ENCODE data around the gene ZC3H12A.
A peak's percentile ranks its signal among the peaks of the same experiment; 100 is the strongest.

ZC3H12A gene

DNA sequence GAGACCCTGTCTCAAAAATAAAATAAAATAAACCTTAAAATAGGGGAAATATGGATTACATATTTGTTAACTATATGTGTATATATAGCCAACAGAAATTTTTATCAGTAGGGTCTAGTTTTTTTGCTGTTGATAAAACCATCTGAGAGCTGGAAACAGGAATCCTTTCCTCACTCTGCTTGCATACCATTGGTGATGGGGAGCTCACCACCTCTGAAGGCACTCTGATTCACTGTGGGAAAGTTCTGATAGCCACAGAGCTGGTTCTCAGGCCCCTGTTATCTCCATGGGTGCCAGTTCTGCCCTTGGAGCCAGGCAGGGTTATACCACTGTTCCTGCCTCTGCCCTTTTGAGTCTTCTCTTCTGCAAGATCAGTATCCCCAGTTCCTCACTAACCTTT, 17.8 kb upstream of the ZC3H12A start:
- DNase-seq = no peak

GRCh38 chr1:37458551-37458950, 15.8 kb upstream of the ZC3H12A start:
- no peak for DNase-seq

DNA sequence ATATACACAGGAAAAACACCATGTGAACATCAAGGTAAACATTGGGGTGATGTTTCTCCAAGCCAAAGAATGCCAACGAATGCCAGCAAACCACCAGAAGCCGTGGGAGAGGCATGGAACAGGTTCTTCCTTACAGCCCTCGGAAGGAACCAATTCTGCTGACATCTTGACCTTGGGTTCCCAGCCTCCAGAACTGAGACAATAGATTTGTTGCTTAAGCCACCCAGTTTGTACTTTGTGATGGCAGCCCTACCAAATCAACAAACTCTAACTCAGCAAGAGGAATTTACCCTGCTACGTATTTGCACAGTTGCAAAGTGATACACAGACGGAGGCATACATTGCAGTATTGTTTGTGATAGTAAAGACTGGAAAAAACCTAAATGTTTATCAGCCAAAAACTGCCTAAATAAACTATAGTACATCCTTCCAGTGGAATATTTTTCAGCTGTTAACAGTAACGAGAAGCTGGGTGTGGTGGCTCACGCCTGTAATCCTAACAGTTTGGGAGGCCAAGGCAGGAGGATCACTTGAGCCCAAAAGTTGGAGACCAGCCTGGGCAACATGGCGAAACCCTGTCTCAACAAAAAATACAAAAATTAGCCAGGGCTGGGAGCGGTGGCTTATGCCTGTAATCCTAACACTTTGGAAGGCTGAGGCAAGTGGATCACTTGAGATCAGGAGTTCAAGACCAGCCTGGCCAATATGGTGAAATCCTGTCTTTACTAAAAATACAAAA, 12.5 kb upstream of the ZC3H12A start:
- no peak for DNase-seq

DNA sequence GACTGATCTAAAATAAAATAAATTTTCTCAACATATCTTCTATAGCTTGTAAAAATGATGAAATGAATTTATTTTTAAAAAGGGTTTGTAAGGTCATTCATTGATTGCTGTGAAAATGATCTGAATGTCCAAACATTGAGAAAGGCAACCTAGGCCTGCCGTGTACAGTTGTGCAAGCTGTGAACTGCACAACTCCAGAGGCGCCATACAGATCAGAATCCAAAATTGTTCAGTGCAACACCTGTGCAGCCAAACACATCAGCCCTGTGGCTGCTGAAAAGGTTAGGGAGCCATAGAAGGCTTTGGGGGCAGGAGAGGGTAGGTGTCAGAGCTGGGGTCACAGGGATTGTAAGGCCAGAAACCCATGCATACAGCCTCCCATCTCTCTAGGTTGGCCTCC, 9.9 kb upstream of the ZC3H12A start:
- DNase-seq = no peak

GRCh38 chr1:37465593-37466517, 8.5 kb upstream of the ZC3H12A start:
- no peak for DNase-seq

DNA sequence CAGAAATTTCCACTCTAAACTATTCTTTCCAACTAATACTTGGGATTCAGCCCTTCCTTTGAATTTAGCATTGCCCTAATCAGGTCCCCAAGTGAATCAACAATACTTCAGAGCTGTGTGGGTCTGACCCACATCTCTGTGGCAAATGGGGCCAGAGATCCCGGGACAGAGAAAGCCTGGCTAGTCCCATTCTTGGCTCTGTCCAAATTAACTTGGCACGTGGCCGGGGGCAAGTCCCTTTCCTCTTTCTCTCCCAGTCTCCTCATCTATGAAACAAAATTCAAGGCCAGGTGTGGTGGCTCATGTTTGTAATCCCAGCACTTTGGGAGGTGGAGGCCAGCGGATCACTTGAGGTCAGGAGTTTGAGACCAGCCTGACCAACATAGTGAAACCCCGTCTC, 6.3 kb upstream of the ZC3H12A start:
- no peak for DNase-seq

- no peak for DNase-seq
These were observed 5.0 kb upstream of the ZC3H12A start for GRCh38 chr1:37469386-37469785.

DNA sequence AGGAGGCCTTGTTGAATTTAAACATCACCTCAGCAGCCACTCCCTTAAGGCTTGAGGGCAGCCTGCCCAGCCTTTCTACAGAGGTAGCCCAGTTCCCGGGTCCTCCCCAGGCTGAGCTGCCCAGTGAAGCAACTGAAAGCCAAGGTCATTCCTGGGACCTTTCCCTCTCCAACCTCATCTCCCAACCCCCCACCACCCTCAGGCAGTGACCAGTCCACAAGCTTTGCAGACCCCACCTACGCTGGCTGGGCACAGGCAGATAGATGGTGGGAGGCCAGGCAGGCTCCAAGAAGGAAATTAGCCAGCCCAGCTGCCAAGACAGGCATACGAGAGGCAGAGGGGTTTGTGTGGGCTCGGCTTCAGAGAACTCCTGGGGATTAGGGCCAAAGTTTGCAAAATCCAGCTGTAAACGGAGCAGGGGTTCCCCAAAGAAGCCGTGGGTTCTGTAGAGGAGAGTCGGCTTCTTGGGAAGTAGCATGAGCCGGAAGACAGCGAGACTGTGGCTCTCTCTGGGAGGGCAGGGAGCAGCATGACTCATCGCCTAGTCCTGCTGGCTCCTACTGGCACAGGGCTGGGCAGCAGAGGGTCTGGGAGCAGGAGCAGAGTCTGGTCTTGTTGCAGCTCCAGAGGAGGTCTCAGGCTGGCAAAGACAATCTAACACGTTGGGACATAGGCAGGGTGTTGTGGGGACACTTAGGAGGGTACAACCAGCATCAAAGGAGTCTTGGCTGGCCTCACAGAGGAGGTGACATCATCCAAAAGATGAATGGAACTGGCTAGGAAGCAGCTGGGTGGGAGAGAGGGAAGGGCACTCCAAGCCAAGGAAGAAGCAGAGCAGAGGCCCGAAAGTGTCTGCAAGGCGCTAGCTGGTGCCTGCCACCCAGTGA, 2.8 kb upstream of the ZC3H12A start:
- DNase-seq = peak; percentile 31

GRCh38 chr1:37472281-37472680, 2.1 kb upstream of the ZC3H12A start:
- no peak for DNase-seq

- DNase-seq = no peak
These were observed 1.4 kb upstream of the ZC3H12A start for GRCh38 chr1:37472994-37473393.

DNA sequence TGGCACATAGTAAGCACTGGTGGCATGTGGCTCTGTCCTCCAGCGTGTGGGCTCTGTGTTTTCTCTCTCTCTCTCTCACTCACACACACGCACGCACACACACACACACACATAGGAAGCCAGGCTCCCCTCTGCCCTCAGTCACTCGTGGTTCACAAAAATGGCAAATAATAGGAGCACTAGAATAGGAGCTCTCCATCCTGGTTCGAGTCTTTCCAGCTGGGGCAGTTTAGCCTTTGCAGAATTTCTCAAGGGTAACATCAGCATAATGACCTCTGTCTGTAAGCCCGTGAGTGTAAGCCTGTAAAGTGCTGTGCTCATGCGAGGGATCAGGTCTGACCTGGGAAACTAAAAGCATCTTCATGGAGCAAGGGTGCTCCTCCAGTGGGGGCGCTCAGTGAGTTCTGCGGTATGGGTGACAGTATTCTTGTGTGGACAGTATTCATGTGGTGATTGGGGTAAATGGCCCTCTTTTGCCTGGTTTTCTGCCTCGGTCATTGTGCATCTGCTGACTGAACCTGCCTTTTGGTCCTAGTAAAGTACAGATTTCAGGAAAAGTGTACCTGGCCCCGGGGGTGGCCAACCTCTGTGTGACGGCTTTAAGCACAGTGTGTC, 842 bp upstream of the ZC3H12A start:
- DNase-seq = no peak

DNA sequence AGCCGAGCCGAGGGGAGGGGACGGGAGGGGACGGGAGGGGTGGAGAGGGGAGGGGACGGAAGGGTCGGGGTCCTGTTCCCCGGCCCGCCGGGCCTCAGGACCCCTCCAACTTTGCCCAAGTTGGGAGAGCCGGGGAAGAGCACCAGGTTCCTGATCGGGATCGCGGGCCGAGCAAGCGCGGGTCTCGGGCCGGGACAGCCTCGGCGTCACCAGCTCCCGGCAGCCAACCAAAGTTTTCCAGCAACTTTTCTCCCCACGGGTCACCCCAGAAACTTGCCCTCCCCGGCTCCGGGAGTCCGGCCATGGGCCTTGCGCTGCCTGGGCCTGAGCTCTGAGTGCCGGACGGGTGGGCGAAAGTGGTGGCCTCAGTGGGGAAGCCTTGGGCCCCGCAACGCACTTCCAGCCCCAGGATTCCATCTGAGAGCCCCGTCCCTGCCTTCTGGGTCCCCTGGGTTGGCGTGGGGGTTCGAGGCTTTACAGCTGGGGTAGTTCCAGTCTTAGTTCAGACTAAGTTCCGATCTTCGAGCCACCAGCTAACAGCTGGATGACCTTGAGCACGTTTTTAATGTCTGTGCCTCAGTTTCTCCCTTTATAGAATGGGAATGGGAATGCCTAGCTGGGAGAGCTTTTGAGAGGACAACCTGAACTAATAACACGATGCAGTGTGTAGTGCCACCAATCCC, 458 bp downstream of the ZC3H12A start:
- no peak for DNase-seq

DNA sequence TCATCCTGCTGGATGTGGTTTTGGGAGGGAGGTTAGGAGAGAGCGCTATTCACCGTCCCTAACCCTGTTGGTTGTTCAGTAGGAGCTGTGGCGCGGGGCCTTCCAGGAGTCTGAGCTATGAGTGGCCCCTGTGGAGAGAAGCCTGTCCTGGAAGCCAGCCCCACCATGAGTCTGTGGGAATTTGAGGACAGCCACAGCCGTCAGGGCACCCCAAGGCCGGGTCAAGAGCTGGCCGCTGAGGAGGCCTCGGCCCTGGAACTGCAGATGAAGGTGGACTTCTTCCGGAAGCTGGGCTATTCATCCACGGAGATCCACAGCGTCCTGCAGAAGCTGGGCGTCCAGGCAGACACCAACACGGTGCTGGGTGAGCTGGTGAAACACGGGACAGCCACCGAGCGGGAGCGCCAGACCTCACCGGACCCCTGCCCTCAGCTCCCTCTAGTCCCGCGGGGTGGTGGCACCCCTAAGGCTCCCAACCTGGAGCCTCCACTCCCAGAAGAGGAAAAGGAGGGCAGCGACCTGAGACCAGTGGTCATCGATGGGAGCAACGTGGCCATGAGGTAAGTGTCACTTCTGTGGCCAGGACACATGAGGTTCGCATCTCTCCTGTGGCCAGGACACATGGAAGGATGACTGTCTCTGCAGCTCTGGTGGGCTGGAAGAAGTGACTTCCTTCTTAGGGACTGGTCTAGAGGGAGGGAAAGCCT, 1.2 kb downstream of the ZC3H12A start:
- no peak for DNase-seq

DNA sequence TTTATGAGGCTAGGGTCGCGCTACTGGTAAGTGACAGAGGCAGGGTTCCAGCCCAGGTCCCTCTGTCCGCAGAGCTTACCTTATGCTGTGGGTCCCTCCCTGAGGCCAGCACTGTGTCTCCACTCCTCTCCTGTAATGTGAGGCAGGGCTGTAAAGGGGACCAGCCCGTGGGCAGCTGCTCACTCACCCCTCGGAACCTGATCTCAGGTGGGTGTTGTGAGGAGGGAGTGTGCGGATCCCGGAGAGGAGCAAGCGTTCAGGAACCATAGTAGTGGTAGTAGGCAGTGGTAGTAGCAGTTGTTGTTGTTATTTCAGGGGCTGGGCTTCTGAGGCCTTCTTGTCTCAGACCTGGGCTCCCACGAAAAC, 1.7 kb downstream of the ZC3H12A start:
- DNase-seq = no peak

GRCh38 chr1:37476460-37477197, 2.2 kb downstream of the ZC3H12A start:
- DNase-seq = peak; percentile 37

DNA sequence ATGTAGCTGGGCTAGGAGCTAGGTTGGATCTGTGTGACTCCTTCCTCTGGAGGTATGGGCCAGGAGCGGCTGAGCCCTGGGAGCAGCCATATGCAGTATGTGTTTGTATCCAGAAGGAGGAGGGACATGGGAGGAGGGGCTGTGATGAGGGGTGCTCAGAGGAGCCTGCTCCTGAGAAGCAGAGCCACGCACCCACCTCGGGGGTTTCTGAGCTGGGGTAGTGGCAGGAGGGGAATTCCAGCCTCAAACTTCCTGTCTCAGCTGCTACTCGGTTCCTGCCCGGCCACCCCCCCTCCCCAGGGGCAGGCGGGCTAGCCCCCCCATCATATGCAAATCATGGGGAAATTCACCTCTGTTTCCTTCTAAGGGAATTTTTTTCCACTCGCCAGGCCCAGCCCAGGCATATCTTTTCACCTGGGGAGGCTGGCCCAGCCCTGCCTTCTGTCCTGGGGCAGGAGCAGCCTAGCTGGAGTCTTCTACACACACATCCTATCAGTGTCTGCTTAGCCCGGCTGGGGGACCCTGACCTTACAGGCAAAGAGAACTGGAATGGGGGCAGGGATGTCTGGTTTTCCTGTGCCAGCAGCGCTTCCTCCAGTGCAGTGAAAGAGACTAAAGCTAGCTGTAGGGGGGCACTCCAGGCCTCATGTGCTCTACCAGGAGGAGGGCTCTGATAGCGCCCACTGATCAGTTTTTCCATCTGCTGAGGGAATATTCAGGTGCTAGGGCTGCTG, 3.0 kb downstream of the ZC3H12A start:
- peak; percentile 50 for DNase-seq

- DNase-seq = no peak
These were observed 3.6 kb downstream of the ZC3H12A start for GRCh38 chr1:37477946-37478345.

GRCh38 chr1:37478451-37478881, 4.1 kb downstream of the ZC3H12A start:
- no peak for DNase-seq

DNA sequence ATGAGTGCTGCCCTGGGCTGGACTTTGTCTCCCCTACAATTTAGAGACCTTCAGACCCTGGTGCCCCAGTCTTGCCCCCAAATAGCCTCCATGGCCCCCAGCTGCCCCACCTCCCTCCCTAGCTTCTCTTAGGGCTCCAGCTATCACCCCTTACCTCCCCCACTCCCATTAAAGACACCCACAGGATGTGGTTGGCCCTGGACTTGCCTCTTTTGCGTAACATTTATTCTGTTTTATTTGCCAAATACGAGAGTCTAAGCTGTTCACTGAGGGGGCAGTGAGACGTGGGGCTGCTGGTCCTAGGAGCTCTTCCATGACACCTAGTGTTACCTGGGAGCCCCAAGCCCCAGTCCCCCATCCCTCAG, 4.5 kb downstream of the ZC3H12A start:
- DNase-seq = no peak

Measured in NCI-H2171 treated with DMSO at 0.1 percent for 48 hours (cell line).